K562 (cell line): Measurements from ENCODE around the gene NEUROD2.

Source experiments
- CBFA2T3 ChIP-seq: fragments of 450-650 bp; IDR thresholded peaks from 2 replicates; pipeline ENCODE4 v1.6.1; 2017
- ERF ChIP-seq: fragments of 450-650 bp; formaldehyde crosslinking; IDR thresholded peaks from 2 replicates; pipeline ENCODE4 v1.4.0; 2020; ENCODE audit warnings: mild to moderate bottlenecking, mixed read lengths
- HEY1 ChIP-seq: fragments of 250-450 bp; sonication (Bioruptor Pico); IDR thresholded peaks from 2 replicates; pipeline ENCODE4 v1.5.0; 2020; ENCODE audit warnings: mild to moderate bottlenecking, moderate library complexity, borderline replicate concordance
- MTA3 ChIP-seq: fragments of 450-650 bp; formaldehyde crosslinking; IDR thresholded peaks from 2 replicates; pipeline ENCODE4 v1.6.1; 2017; ENCODE audit warnings: mild to moderate bottlenecking, borderline replicate concordance
- MYNN ChIP-seq, 2 experiments: sonication (generic); formaldehyde crosslinking in 1 of 2; IDR thresholded peaks; 2 replicates each; pipeline versions ENCODE4 v1.5.0 to v1.6.1; 2016 to 2020; ENCODE audit warnings: antibody characterized with exemption in 1 of 2, missing genetic modification reagents in 1 of 2
- POLR2AphosphoS2 ChIP-seq: IDR thresholded peaks from 2 replicates; pipeline ENCODE4 v1.6.1; 2012; ENCODE audit warnings: low read length, improper control_type of control experiment
- SMARCC2 ChIP-seq: fragments of 450-650 bp; IDR thresholded peaks from 2 replicates; pipeline ENCODE4 v1.6.1; 2017; ENCODE audit warnings: antibody characterized with exemption, moderate library complexity, mild to moderate bottlenecking, low read depth
- SMC3 ChIP-seq: conservative IDR thresholded peaks from 2 replicates; pipeline ENCODE4 v1.6.1; 2011; ENCODE audit warnings: low read depth, low read length, improper control_type of control experiment; ENCODE audit not compliant: insufficient read depth
- SOX6 ChIP-seq: fragments of 450-650 bp; IDR thresholded peaks from 2 replicates; pipeline ENCODE4 v1.6.1; 2014; ENCODE audit warnings: mild to moderate bottlenecking
- ZNF282 ChIP-seq: sonication (generic); formaldehyde crosslinking; IDR thresholded peaks from 2 replicates; pipeline ENCODE4 v1.8.1; 2023; ENCODE audit warnings: missing genetic modification reagents
- TF ChIP-seq, protein P1 (sequence below), 2 experiments: fragments of 450-650 bp; IDR thresholded peaks; 2 replicates each; pipeline ENCODE4 v1.6.1; 2016; ENCODE audit warnings: mild to moderate bottlenecking in 2 of 2, borderline replicate concordance in 1 of 2, low read depth in 1 of 2, moderate library complexity in 1 of 2
- TF ChIP-seq, protein P2 (sequence below), 3 experiments: IDR thresholded peaks in 2 of 3; conservative IDR thresholded peaks in 1 of 3; 2 replicates each; pipeline ENCODE4 v1.5.1; 2011 to 2012; ENCODE audit warnings: low read length in 3 of 3, mild to moderate bottlenecking in 3 of 3, control low read depth in 2 of 3, improper control_type of control experiment in 1 of 3, inconsistent platforms in 1 of 3, low read depth in 1 of 3, mixed read lengths in 1 of 3, moderate library complexity in 1 of 3; ENCODE audit not compliant: insufficient read depth in 2 of 3

DNA sequence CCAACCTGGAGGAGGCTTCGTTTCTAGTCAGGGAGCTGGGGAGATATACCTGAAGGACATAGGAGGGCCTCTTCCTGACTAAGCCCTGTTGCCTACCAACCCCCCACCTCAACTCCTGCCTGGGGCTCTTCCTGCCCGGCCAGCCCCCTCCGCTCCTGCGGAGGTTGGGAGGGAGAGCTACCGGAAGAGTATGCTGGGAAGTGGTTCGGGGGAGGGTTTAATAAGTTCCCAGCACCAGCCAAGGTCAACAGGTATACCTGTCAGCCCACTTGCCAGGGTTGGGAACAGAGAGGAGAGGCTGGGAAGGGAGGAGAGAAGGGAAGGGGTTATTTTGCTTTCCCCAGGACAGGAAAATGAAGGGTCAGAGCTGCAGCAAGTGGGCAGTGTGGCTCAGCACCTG is 23.7 kb upstream of the NEUROD2 start:
- no peak for TF ChIP-seq SOX6
- TF ChIP-seq MYNN (IDR thresholded peaks at IDR 0.05): no peak
- TF ChIP-seq MYNN (CRISPR knock-in tag; IDR thresholded peaks at IDR 0.05): no peak
- TF ChIP-seq CBFA2T3: no peak
- TF ChIP-seq, protein P1, sequence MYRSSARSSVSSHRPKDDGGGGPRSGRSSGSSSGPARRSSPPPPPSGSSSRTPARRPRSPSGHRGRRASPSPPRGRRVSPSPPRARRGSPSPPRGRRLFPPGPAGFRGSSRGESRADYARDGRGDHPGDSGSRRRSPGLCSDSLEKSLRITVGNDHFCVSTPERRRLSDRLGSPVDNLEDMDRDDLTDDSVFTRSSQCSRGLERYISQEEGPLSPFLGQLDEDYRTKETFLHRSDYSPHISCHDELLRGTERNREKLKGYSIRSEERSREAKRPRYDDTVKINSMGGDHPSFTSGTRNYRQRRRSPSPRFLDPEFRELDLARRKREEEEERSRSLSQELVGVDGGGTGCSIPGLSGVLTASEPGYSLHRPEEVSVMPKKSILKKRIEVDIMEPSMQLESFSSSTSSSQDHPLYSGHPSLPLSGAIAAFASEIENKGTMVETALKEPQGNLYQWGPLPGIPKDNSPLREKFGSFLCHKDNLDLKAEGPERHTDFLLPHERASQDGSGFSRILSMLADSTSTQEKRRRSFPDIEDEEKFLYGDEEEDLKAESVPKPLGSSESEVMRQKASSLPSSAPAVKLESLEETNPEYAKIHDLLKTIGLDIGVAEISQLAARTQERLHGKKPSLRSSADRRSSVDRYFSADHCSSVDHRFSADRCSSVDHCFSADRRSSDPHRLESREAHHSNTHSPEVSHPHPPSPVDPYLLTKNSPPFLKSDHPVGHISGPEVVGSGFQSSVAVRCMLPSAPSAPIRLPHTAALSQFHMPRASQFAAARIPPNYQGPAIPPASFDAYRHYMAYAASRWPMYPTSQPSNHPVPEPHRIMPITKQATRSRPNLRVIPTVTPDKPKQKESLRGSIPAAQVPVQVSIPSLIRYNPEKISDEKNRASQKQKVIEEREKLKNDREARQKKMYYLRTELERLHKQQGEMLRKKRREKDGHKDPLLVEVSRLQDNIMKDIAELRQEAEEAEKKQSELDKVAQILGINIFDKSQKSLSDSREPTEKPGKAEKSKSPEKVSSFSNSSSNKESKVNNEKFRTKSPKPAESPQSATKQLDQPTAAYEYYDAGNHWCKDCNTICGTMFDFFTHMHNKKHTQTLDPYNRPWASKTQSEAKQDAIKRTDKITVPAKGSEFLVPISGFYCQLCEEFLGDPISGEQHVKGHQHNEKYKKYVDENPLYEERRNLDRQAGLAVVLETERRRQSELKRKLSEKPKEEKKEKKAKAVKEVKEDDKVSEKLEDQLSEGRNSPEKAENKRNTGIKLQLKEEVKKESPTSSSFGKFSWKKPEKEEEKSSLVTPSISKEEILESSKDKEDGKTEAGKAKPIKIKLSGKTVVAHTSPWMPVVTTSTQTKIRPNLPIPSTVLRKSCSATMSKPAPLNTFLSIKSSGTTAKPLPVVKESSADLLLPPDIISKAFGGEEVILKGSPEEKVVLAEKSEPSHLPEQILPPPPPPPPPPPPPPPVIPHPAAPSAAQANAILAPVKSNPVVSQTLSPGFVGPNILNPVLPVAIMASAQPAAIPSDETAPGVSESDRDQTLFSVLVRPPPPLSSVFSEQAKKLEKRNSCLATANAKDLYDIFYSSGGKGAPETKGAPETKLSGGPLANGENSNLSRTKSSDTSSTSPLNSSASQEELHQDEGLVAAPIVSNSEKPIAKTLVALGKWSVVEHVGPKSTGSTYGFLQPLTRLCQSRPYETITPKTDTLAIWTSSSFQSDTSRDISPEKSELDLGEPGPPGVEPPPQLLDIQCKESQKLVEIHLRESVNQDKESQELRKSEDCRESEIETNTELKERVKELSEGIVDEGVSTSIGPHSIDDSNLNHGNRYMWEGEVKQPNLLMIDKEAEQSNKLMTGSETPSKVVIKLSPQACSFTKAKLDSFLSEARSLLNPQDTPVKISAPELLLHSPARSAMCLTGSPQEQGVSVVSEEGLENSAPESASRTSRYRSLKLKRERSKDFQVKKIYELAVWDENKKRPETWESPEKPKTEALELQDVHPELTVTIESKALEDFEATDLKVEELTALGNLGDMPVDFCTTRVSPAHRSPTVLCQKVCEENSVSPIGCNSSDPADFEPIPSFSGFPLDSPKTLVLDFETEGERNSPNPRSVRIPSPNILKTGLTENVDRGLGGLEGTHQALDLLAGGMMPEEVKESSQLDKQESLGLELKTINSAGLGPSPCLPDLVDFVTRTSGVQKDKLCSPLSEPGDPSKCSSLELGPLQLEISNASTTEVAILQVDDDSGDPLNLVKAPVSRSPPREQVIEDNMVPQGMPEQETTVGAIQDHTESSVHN (IDR thresholded peaks at IDR 0.05; ENCODE audit: borderline replicate concordance in 1 of 2, low read depth in 1 of 2): no peak
- no peak for TF ChIP-seq HEY1
- TF ChIP-seq SMARCC2: no peak
- TF ChIP-seq ZNF282 (CRISPR knock-in tag): no peak
- TF ChIP-seq, protein P2, sequence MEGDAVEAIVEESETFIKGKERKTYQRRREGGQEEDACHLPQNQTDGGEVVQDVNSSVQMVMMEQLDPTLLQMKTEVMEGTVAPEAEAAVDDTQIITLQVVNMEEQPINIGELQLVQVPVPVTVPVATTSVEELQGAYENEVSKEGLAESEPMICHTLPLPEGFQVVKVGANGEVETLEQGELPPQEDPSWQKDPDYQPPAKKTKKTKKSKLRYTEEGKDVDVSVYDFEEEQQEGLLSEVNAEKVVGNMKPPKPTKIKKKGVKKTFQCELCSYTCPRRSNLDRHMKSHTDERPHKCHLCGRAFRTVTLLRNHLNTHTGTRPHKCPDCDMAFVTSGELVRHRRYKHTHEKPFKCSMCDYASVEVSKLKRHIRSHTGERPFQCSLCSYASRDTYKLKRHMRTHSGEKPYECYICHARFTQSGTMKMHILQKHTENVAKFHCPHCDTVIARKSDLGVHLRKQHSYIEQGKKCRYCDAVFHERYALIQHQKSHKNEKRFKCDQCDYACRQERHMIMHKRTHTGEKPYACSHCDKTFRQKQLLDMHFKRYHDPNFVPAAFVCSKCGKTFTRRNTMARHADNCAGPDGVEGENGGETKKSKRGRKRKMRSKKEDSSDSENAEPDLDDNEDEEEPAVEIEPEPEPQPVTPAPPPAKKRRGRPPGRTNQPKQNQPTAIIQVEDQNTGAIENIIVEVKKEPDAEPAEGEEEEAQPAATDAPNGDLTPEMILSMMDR (IDR thresholded peaks at IDR 0.05 in 2 of 3, conservative IDR thresholded peaks at IDR 0.05 in 1 of 3; ENCODE audit: insufficient read depth in 2 of 3, low read depth in 1 of 3, low read length in 3 of 3): no peak
- TF ChIP-seq ERF: no peak
- no peak for TF ChIP-seq SMC3
- no peak for TF ChIP-seq MTA3
- no peak for TF ChIP-seq POLR2AphosphoS2
